ENCODE results near the gene PTTG2.
"Not testable (repeated sequence)": the region's sequence is repeated elsewhere in the genome, so short reads cannot be mapped to it uniquely, and the experiment has no call there.

Gene PTTG2

DNA sequence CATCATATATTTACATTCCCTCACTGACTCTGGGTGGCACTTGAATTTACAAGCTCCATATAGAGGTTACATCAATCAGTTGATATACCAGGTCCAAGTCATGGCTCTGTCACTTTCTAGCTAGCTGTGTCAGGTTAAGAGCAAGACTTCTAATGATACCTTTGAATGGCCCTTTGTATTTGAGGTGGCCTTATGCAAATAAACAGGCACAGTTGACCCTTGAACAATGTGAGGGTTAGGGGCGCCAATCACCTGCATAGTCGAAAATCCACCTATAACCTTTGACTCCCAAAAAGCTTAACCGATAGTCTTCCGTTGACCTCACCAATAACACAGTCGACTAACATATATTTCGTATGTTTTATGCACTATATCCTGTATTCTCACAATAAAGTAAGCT, 1.3 kb upstream of the PTTG2 start:
- DNase-seq = no peak

DNA sequence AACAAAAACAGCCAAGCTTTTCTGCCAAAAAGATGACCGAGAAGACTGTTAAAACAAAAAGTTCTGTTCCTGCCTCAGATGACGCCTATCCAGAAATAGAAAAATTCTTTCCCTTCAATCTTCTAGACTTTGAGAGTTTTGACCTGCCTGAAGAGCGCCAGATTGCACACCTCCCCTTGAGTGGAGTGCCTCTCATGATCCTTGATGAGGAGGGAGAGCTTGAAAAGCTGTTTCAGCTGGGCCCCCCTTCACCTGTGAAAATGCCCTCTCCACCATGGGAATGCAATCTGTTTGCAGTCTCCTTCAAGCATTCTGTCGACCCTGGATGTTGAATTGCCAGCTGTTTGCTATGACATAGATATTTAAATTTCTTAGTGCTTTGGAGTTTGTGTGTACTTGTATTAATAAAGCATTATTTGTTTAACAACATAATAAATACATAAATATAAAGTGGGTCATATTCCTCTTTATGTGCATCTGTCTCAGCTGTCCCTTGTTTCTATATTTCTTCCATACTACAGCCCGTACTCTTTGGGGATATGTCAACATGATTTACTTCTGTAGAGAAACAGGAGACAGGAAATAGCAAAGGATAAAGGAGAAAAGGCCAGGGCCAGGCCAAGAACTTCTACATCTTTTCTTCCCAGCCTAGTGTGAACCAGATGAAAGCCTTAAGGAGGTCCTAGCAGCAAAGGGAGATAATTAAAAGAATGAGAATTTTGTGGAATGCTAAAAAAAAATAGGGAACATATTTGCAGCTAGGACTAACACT, 667 bp downstream of the PTTG2 start:
- DNase-seq = no peak

DNA sequence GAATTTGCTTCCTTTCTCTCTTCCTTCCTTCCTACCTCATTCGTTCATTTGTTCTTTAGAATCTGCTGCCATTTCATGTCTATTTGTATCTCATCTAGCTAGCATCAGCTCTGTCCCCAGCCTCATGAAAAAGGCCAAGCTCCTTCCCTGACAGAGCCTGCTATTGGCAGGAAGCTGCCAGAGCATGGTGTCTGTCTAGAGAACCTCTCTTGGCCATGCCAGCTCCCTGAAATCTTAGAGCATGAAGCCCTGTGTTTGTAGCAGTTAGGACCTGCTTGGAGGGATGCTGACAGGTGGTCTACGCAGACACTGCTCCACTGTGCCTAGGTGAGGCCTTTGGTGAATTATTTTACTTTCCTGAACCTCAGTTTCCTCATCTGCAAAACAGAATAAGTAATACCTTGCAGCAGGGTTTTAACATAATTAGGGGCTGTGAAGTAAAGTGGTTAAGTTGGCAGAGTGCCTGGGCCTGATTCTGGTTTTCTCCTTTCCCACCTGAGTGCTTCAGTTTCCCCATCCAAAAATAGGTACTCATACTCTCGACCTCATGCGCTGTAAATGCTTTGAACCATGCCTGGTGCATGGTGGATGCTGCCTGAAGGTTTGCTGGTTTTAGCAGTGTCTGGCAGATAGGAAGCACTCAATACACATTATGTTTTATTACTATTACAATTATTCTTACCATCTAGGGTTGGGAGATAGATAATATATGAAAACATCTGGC, 4.7 kb downstream of the PTTG2 start:
- DNase-seq = no peak

DNA sequence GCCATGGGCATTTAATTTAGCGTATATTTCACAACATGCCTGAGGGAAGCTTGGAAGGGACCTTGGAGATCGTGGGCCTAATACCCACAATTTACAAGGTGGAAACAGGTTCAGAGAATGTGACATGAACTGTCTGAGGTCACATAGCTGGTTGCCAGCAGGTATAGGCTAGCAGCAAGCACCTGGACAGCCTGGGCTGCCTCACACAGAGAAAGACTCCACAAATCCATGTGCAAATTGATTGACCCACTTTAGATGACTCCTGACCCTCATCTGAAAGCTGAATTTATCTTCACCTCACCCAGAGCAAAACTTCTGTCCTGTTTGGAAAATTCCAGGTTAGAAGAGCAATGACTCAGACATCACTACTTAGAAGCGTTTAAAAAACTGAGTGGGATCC, 5.8 kb downstream of the PTTG2 start:
- no peak for DNase-seq

DNA sequence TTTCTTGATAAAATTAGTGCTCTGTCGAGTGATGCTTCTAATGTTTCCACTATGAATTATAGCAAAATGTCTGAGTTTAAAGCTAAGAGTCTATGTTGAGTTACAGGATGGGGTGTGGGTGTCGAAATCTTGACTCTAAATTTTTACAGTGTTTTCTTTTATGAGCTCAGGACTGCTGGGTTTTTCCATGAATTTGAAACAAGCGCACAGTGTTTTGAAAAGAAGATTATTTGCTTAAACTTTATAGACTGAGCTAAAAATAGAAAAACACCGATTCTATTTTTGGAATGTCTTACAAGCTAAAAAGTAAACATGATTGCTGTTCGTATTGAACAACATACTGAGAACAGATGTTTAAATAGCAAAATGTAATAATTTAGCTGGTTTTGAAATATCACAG, 7.5 kb downstream of the PTTG2 start:
- DNase-seq = no peak

DNA sequence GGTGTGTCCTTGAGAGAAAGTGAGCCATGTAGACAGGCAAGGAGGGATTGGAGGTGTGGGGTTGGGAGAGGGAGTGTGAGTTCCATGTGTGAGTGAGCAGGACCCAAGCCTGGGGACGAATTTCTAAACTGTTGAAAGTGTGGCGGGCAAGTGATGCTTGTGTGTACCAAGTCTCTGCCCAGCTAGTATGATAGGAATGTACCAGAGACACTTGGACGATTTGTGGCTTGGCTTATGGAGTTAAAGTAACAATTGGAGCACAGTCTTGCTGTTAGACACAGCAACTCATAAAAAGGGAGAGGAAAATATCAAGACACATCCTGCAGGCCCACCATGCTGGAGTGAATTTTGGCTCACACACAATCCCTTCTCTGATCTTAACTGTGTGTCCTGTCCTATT, 8.5 kb downstream of the PTTG2 start:
- DNase-seq = no peak

DNA sequence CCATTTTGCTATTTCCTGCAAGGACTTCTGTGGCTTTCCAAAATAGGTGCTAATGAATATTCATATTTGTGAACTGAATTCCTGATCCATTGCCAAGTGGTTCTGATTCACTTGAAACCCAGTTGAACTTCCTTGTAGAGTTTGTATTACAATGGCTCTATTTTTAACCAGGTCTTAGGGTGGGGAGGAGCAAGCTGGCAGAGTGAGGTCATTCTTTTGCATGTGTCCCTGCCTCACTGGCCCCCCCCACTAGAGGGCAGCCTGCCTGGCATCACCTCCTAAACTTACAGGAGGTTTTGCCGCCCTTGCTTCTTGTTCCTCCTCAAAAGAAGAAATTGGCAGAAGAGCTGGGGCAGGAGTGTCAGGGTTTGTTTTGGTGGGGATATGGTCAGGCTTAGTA, 10.5 kb downstream of the PTTG2 start:
- peak; percentile 71 for DNase-seq

DNA sequence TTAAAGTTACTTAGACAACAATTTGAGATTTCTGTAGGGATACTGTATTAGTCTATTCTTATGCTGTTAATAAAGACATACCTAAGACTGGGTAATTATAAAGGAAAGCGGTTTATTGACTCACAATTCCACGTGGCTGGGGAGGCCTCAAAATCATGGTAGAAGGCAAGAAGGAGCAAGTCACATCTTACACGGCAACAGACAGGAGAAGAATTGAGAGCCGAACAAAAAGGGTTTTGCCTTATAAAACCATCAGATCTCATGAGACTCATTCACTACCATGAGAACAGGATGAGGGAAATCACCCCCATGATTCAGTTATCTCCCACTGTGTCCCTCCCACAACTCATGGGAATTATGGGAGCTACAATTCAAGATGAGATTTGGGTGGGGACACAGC, 11.0 kb downstream of the PTTG2 start:
- DNase-seq = no peak

DNA sequence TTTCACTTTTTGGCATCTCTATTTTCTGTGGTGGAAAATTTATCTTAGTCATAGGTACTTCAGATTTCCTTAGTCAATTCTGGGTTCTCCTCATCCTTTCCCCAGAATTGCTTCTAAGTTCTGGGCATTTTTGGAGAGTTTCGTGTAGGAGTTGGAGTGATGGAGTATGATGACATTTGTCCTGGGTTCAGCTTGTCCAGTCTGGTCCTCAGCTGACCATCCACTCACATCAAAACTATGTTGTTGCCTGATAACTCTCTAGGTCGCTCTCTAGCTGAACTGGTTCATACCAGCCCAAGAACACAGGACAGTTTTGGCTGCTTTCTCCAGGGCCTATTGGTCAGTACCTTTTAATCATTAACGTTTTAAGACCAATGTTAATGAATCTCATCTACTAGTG, 13.2 kb downstream of the PTTG2 start:
- no peak for DNase-seq

DNA sequence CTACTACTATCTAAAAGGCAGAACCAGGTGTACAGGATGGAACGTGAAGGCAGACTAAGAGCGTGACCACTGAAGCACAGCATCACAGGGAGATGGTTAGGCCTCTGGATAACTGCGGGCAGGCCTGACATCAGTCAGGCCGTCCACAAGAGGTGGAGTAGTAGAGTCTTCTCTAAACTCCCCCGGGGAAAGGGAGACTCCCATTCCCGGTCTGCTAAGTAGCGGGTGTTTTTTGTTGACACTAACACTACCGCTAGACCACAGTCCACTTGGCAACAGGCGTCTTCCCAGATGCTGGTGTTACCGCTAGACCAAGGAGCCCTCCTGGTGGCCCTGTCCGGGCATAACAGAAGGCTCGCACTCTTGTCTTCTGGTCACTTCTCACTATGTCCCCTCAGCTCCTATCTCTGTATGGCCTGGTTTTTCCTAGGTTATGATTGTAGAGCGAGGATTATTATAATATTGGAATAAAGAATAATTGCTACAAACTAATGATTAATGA, 15.2 kb downstream of the PTTG2 start:
- DNase-seq = not testable (repeated sequence)

DNA sequence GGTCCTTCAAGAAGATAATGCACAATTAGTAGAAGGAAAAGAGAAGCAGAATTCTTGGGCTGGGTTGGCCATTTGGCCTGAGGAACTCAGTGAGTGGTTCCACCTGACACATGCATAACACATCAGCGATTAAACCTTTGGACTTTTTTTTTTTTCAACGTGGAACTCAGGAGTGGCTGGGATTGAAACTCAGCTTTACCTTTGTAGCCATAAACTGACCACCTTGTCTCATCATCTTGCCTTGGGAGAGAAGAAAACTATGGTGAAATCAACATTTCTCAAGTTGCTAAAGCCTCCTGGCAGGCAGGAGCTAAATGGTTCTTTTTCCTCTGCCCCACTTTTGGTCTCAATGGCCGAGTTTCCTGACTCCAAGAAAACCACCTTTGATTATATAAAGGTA, 16.3 kb downstream of the PTTG2 start:
- DNase-seq = no peak

DNA sequence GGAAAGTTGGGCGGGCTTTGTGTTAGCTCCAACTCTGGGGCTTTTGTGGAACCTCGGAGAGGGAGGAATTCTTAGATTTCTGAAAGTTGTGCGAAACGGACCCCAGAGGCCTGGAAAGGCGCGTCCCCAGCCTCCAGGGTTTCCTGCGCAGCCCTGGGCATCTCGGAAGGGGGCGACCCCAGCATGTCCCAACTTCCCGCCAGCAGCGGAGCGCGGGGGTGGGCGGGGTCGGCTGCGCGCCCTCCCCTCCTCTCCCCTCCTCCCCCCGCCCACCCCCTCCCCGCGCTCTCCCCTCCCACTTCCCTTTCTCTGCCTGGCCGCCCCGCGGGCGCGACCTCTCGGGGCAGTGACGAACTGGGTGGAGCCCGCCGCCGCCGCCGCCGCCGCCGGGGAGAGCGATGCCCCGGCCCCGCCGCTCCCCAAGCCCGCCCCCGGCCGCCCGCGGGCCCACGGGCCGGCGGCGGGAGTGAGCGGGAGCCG, 16.8 kb downstream of the PTTG2 start:
- peak; percentile 86 for DNase-seq

DNA sequence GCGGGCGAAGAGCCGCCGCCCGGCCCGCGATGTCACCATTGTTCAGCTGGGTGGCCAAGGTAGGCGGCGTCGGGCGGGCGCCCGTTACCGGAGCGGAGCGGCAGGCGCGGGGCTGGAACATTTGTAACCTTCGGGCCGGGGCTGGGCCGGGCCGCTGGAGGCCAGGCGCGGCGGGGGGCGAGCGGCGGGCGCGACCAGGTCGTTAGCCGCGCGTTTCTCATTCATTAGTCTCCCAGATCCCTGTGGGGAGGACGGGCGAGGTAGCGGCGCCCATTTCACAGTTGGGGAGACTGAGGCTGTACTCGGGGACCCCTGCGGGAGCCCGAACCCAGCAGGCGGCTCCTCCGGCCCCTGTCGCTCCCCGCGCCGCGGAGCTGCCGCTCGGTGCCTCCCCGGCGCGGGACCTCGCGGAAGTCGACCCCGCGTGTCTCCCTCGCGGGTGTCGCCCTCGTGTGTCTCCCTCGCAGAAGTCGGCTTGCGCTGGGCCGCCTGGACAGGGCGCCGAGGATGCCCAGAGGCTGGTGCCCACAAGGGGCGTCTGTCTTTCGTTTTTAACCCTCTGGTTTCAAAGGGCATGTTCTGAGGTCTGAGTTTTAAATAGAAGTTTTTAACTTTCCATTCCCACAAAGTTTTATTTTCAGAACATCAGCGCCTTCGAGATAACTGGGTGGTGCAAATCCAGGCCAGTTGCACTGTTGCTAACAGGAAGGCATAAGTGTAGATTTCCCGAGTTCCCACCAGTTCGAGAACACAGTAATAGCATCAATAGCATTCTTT, 17.5 kb downstream of the PTTG2 start:
- DNase-seq = peak; percentile 80

DNA sequence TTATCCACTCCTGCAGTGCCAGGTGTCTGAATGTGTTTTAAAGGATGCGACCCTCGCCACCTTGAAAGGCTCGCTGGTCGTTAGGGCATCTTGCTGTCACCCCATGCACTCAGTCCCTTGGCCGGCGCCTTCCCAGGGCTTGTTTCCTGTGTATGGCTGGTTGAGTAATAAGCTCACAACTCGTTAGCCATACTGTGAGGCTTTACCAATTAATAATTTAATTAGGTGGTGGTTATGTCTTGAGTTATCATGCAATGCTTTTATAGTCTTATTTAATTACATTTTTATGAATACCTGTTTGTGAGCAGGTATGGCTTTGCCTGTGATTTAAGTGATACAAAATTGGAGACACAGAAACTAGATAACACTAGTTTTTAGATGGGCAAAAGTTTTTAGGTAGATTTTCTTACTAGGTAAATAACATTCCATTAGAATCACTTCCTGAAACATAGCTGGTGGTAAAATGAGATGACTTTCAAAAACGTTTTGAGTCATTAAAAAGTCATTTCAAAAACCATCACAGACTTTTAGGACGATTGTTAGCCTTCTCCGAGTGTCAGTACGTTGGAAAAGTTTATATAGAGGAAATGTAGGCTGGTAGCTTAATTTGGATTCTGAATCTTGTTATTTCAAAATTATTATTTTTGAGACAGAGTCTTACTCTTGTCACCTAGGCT, 18.2 kb downstream of the PTTG2 start:
- no peak for DNase-seq

DNA sequence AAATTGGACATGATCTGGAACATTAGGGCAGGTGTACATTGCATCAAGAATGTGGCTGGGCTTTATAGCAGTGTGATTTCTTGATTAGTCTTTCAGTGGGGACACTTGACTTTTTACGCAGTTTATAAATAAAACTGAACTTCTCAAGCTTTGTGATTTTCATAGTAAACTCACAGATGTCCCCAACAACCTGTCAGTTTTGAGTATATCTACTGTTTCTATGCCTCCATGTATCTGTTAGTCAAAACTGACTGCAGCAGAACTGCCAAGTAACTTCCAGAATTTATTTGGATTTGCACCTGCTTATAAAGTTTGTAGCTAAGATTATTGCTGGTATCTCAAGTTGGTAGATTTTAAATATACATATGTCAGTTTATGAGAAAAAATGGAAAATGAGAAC, 20.0 kb downstream of the PTTG2 start:
- no peak for DNase-seq

DNA sequence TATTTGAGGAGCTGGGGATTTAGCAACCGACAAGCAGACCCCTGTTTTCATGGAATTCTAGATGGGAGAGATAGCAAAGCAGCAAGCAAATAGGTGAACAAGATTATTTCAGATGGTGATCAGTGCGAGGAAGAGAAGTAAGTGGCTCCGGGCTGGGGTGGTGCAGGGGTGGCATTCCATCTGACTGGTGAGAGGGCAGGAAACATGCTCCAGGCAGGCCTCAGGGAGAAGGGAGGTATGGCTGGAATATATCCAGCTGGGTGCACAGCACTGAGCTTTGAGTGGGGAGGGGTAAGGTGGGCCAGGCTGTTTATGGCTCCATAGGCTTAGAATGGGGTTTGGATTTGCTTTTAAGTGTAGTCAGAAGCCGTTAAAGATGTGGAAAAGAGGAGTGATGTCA, 21.2 kb downstream of the PTTG2 start:
- DNase-seq = no peak

DNA sequence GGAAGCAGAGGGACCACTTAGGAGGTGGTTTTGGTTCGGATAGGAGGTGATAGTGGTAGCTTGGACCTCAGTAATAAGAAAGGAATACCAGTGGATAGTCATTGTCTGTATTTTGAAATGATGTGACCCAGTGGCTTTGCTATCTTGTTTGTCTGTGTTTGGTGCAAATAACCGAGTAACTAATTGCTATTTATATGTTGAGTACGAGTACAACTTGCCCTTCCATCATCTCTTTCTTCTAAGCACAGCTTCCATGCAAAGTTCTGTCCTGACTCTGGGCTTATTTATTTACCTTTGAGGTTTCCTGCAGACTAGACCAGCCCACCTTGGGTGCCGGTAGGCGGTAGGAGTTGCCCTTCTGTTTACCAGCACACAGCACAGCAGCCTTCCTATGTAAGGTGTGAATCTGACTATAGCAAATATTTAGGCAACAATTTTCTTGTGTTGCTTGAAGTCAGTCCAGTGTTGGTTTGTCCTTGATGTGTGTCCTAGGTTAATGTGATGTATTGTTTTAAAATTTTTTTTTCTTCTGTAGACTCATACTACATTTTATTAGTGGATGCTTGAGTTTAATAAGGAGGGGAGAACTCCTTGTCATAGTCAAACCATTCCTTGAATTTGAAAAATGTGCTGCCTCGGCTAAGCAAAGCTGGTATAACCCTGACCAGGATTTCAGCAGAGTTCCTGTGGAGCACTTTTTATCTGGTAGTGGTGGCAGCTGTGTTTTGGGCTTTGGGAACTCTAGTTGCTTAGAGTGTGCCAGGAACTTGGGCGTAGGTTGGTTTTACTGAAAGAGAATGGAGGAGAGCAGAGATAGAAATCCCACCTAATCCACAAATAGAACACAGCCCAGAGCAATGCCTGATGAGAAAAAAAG, 21.9 kb downstream of the PTTG2 start:
- DNase-seq = no peak

DNA sequence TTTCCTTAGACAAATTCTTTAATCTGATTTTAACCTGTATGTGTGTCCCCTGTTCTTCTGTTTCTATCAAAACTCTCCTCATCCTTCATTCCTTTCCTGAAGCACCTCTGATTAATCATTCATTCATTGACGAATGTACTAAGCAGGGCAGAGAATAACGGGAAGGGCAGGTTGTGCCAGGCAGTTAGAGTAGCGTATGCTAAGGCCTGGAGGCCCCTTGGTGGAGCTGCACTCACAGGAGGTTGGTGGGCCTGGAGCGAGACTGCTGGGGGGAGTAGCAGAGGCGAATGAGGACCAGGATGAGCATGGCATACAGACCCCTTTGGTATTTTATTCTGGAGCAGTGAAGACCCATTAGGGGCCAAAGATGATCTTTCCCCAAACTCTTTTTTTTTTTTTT, 22.5 kb downstream of the PTTG2 start:
- DNase-seq = no peak

DNA sequence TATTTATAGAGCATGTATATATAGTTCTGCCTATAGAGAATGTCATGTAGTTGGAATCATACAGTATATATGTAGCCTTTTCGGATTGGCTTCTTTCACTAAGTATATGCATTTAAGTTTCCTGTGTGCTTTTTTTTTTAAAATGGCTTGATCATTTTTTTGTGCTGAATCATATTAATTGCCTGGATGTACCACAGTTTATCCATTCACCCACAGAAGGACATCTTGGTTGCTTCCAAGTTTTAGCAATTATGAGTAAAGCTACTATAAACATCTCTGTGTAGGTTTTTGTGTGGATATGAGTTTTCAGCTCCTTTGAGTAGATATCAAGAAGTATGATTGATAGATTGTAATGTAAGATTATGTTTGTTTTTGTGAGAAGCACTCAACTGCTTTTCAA, 23.8 kb downstream of the PTTG2 start:
- no peak for DNase-seq

DNA sequence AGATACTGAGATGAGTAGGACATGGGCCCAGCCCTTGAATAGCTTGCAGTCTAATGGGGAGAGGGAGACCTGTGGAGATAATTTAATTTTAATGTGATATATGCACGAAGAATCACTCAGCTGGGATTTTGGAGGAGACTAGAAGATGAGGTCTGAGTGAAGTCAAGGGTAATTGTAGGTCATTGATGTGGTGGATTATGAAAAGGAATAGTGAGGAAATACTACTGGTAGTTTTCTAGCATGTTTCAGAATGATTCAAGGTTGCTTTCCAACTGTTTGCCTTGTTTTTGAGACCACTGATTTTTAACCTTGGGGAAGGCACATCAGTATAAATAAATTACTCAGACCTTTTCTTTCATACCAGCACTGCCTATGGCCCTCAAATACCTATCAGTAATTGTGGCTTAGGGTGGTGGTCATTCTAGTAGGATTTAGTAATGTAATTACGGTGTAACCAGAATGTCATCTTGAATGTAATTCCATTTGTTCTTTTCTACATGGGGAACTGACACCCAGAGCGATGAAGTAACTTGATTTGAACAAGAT, 25.6 kb downstream of the PTTG2 start:
- DNase-seq = no peak

DNA sequence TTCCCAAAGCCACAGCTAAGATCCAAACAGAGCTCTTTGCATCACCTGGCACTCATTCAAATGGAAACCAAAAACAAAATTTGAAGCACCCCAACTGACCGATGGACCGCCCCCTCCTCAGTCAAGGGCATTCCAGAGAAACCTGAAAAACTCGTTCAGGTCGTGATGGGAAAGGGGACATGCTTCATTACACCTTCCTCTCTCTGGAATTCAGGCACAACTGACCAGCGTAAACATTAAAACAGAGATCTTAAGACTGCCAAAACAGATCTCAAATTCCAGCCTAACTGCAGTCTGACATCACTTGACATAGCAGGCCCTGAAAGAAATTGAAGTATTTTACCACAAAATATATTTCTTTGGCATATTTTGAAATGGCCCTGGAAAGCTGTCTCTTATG, 28.5 kb downstream of the PTTG2 start:
- no peak for DNase-seq
